HEK293 (cell line): Measurements from ENCODE around the gene CACNA1G.

Source experiments
- BCL11B ChIP-seq: fragments of 450-650 bp; formaldehyde crosslinking; IDR thresholded peaks from 2 replicates; pipeline ENCODE4 v1.5.1; 2016; ENCODE audit warnings: low read depth, missing biosample characterization, missing genetic modification characterization
- CTCF ChIP-seq: fragments of 450-650 bp; formaldehyde crosslinking; IDR thresholded peaks from 2 replicates; pipeline ENCODE4 v1.5.1; 2016; ENCODE audit warnings: missing biosample characterization, missing genetic modification characterization
- MYNN ChIP-seq: fragments of 450-650 bp; formaldehyde crosslinking; IDR thresholded peaks from 2 replicates; pipeline ENCODE4 v1.5.1; 2016; ENCODE audit warnings: missing biosample characterization, missing genetic modification characterization, borderline replicate concordance
- ZBTB21 ChIP-seq: fragments of 450-650 bp; formaldehyde crosslinking; IDR thresholded peaks from 2 replicates; pipeline ENCODE4 v1.5.1; 2017; ENCODE audit warnings: missing biosample characterization, missing genetic modification characterization
- ZFP41 ChIP-seq: fragments of 450-650 bp; formaldehyde crosslinking; IDR thresholded peaks from 2 replicates; pipeline ENCODE4 v1.5.1; 2016; ENCODE audit warnings: missing biosample characterization, missing genetic modification characterization, borderline replicate concordance
- ZNF175 ChIP-seq: fragments of 450-650 bp; formaldehyde crosslinking; IDR thresholded peaks from 2 replicates; pipeline ENCODE4 v1.5.1; 2016; ENCODE audit warnings: missing biosample characterization, missing genetic modification characterization
- ZNF488 ChIP-seq: fragments of 450-650 bp; formaldehyde crosslinking; IDR thresholded peaks from 2 replicates; pipeline ENCODE4 v1.5.1; 2016; ENCODE audit warnings: missing biosample characterization, missing genetic modification characterization

GRCh38 chr17:50624321-50624934, 63.9 kb downstream of the CACNA1G start:
- no peak for TF ChIP-seq ZFP41
- TF ChIP-seq CTCF, result no peak
- no peak for TF ChIP-seq ZNF175 (tag by site-specific recombination)
- TF ChIP-seq ZBTB21, result no peak
- no peak for TF ChIP-seq BCL11B
- TF ChIP-seq MYNN (tag by site-specific recombination), result no peak
- no peak for TF ChIP-seq ZNF488 (tag by site-specific recombination)
